GM18951 (cell line): ENCODE measurements around the gene FAM111B.
"Not testable (repeated sequence)": the region's sequence is repeated elsewhere in the genome, so short reads cannot be mapped to it uniquely, and the experiment has no call there.

Source experiments
- POLR2A ChIP-seq: IDR thresholded peaks from 4 replicates; pipeline ENCODE4 v1.6.1; 2011; ENCODE audit warnings: mild to moderate bottlenecking; ENCODE audit not compliant: insufficient read length, insufficient read depth; ENCODE audit errors: extremely low read depth
- in situ Hi-C: fragments of 300-500 bp; cut with MboI; formaldehyde crosslinking; loops from one replicate; pipeline ENCODE4 v1.12.0; 2022; ENCODE audit warnings: low sequenced_read_pairs, mixed read lengths, inconsistent platforms; ENCODE audit not compliant: unreplicated experiment

FAM111B gene

DNA sequence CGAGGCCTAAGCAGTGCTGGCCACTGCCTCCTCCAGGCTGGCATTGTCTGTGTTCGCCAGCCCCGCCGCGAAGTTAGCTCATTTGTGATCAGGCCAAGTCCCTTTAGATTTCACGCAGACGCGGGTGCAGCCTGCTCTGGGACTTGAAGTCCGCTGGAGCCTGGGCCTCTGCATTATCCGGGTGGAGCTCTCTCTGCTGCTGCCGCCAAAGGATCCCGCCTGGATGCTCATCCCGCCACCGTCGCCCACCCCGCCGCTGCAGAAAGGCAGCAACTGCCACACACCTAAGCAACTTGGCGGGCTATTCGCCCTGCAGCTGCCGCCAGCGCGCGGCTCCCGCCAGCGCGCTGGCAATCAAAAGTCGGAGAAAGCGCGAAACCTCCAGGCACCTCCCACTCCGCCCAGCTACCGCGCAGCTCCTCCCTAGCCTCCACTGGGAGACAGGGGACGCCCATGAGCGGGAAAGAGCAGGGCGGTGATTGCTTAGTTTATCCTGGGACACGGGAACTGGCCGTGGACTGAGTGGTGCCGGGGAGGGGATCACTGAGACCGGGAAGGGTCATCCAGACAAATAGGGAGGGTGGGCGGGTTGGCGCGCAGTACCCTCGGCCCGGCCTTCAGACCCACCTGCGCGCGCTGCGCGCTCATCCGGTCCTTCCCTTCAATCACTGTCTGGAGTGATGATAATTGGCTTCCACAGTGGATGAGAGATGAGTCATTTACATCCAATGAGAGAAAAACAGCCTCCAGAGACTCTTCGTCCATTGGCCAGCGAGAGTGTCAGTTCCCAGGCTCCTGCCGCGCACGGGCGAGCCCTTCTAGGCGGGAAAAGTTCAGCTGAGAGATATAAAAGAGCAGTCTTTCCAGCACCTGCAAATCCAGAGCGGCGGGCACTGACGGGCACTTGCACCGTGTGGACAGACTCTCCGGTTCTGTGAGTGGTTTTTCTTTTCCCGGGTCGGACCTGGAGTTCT is at the start of gene FAM111B:
Gene FAM111B (plus strand): TSS at position 875 of the 974 bp plus-strand sequence. CDS start 2,389 bp downstream, outside the sequence.
- in situ Hi-C loops = loop anchor here (25.0 kb wide), 1 partner anchor 1344 kb away; the partner anchor contains the start of genes BTBD18 and CTNND1
- peak; percentile 76 for TF ChIP-seq POLR2A

- in situ Hi-C loops = not testable (repeated sequence)
Measured at GRCh38 chr11:59058120-59059033, 48.7 kb upstream of the FAM111B start.

DNA sequence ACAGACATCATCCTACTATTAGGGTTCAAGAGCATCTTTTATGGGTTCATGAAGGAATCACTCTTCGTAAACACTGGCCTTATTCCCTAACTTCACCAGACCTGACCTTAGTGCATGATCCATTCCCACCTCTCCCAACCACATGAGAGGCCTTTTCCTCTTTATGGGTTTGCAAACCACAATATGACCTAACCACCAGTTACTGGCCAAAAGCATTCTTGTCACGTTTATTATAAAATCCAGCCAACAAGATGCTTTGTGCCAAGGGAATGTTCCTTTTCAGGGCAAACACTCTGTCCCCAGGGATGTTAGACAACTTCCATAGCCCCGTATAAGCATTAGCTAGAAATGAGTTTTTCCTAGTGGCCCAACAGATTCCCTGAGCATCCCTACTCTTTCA is 46.9 kb upstream of the FAM111B start:
- in situ Hi-C loops = not testable (repeated sequence)

DNA sequence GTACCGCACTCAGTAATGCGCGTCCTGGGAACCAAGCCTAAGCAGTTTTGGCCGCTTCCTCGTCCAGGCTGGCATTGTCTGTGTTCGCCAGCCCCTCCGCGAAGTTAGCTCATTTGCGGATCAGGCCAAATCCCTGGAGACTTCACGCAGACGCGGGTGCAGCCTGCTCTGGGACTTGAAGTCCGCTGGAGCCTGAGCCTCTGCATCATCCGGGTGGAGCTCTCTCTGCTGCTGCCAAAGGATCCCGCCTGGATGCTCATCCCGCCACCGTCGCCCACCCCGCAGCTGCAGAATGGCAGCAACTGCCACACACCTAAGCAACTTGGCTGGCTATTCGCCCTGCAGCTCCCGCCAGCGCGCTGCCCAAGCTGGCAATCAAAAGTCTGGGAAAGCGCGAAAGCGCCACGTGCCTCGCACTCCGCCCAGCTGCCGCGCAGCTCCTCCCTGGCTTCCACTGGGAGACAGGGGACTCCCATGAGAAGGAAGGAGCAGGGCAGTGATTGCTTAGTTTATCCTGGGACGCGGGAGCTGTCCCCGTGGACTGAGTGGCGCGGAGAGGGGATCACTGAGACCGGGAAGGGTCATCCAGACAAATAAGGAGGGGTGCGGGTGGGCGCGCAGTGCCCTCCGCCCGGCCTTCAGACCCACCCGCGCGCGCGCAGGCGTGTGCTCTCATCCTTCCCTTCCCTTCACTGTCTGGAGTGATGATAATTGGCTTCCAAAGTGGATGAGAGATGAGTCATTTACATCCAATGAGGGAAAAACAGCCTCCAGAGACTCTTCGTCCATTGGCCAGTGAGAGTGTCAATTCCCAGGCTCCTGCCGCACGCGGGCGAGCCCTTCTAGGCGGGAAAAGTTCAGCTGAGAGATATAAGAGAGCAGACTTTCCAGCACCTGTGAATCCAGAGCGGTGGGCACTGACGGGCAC is 44.2 kb upstream of the FAM111B start:
- no peak for TF ChIP-seq POLR2A
- in situ Hi-C loops = no loop called here

DNA sequence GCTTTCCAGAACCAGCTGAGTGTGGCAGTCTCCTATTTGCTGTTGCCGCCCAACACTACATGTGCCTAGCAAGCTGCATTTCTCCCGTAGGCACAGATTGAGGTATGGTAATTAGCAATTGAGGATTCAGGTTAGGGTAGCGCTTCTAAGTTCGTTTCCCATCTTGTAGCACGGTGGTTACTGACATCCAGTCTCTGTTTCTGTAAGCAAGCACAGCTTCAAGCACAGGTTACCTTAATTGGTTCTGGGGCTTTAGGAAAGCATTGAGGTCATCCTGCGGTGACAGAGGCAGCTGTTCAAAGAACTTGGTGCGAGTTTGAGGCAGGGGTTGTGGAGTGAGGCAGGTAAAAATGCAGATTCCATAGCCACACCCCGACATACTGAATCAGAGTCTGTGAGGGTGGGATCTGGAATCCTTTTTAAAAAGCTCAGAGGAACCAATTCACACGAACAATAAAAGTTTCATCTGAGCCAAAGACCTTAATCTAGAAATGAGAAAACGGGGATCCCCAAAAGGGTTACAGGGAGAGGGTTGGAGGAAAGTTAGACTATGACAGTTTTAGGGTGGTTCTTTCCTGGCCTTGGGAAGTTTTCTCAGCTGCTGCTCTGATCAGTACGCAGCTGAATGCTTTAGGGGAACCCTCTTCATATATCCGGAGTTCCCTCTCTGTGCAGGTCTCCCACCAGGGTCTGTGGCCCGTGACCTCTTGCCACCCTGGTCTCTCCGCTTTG is 42.9 kb upstream of the FAM111B start:
- in situ Hi-C loops = not testable (repeated sequence)

- TF ChIP-seq POLR2A = no peak
- in situ Hi-C loops = no loop called here
Measured at GRCh38 chr11:59069087-59069486, 38.0 kb upstream of the FAM111B start.

GRCh38 chr11:59076876-59077571 is 30.0 kb upstream of the FAM111B start:
- no peak for TF ChIP-seq POLR2A
- in situ Hi-C loops = no loop called here

GRCh38 chr11:59078435-59078834 is 28.6 kb upstream of the FAM111B start:
- no peak for TF ChIP-seq POLR2A
- in situ Hi-C loops = no loop called here

GRCh38 chr11:59079086-59079485 is 28.0 kb upstream of the FAM111B start:
- in situ Hi-C loops = no loop called here
- TF ChIP-seq POLR2A = no peak

DNA sequence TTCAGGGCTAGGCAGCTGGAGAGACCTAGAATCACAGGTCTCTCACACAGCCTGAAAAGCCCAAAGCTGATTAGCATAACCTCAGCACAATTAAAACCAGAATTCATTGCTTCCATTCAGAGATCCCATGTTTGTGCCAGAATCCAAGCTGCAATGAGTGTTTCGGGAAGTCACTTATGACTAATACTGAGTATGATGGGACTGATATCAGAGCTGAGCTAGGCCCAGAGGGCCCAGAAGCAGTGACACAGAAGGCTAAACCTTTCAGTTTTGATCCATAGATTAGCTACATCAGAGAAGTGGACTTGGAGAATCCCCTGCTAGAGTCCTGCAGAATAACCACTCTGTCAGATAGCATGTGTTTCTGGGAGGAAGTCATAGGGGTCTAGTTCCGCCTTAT is 26.6 kb upstream of the FAM111B start:
- in situ Hi-C loops = not testable (repeated sequence)

DNA sequence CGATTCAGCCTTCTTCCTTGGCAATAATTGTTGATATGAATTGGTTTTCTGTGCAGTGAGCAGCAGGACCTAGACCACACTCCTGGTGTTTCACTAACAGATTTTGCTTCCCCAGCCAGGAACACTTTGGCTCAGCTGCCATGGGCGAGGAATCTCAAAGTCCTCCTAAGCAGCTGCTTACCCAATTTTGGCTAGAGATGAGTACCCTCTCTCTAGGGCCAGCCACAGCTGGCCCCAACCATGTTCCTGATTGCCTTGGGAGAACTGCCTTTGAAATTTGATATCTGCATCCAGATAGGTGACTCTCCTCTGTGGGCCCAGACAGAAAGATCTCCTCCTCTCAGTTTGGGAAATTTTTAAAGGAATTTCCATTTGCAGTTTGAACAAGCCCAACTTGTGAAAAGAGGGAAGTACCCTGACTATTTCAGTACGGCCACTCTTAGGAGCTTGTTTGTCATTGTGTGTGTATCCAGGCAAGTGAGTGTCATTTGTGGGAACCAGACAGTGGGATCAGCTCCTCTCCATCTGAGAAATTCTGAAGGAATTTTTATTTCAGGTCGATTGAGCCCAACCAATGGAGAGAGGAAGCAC is 25.5 kb upstream of the FAM111B start:
- in situ Hi-C loops = not testable (repeated sequence)

- in situ Hi-C loops = loop anchor here (5.0 kb wide), 1 partner anchor 44 kb away; no protein-coding TSS in a partner anchor
Measured at GRCh38 chr11:59086007-59086406, 21.0 kb upstream of the FAM111B start, which contains the start of gene GLYATL1B. TSS of gene GLYATL1B (plus strand) at chr11:59086307. CDS start at chr11:59086307, 0 bp downstream.
